ENCODE results near the gene TCTN3.
"Not testable (repeated sequence)": the region's sequence is repeated elsewhere in the genome, so short reads cannot be mapped to it uniquely, and the experiment has no call there.

Gene TCTN3

GRCh38 chr10:95722496-95722895, 28.8 kb upstream of the TCTN3 start:
- H3K4me1 ChIP-seq (ENCODE audit: control insufficient read depth, insufficient read depth, low read length, unreplicated experiment); H3K27ac ChIP-seq (ENCODE audit: low read depth, low read length); H3K79me2 ChIP-seq (ENCODE audit: control insufficient read depth, insufficient read depth, low read length, unreplicated experiment); H2AFZ ChIP-seq (ENCODE audit: low read length, unreplicated experiment); H3K36me3 ChIP-seq (ENCODE audit: insufficient read depth, low read length); H3K27me3 ChIP-seq (ENCODE audit: insufficient read depth, low read length); H3K4me3 ChIP-seq (ENCODE audit: low read depth, low read length): not testable (repeated sequence)

GRCh38 chr10:95720745-95721144, 27.0 kb upstream of the TCTN3 start:
- H3K27ac ChIP-seq (ENCODE audit: low read depth, low read length); H3K79me2 ChIP-seq (ENCODE audit: control insufficient read depth, insufficient read depth, low read length, unreplicated experiment); H3K36me3 ChIP-seq (ENCODE audit: insufficient read depth, low read length); H3K4me1 ChIP-seq (ENCODE audit: control insufficient read depth, insufficient read depth, low read length, unreplicated experiment); H2AFZ ChIP-seq (ENCODE audit: low read length, unreplicated experiment); H3K4me3 ChIP-seq (ENCODE audit: low read depth, low read length); H3K27me3 ChIP-seq (ENCODE audit: insufficient read depth, low read length): not testable (repeated sequence)

- Histone ChIP-seq H3K4me3 (ENCODE audit: low read depth, low read length) (no peak overlapping the region), H3K27me3 (ENCODE audit: insufficient read depth, low read length) (no peaks in the 10 kb centered on the region), H3K27ac (ENCODE audit: low read depth, low read length) (no peak overlapping the region), H3K36me3 (ENCODE audit: insufficient read depth, low read length) (no peaks in the 10 kb centered on the region), H3K79me2 (ENCODE audit: control insufficient read depth, insufficient read depth, low read length, unreplicated experiment) (no peaks in the 10 kb centered on the region), H3K4me1 (ENCODE audit: control insufficient read depth, insufficient read depth, low read length, unreplicated experiment) (peaks cover 5% of the 10 kb centered on the region), H2AFZ (ENCODE audit: low read length, unreplicated experiment) (no peak overlapping the region)
Measured at GRCh38 chr10:95716866-95717265, 23.1 kb upstream of the TCTN3 start.

- Histone ChIP-seq H3K4me1 (ENCODE audit: control insufficient read depth, insufficient read depth, low read length, unreplicated experiment) (peaks cover 5% of the 10 kb centered on the region), H3K4me3 (ENCODE audit: low read depth, low read length) (no peak overlapping the region), H3K36me3 (ENCODE audit: insufficient read depth, low read length) (no peaks in the 10 kb centered on the region), H3K27ac (ENCODE audit: low read depth, low read length) (no peak overlapping the region), H2AFZ (ENCODE audit: low read length, unreplicated experiment) (no peak overlapping the region), H3K79me2 (ENCODE audit: control insufficient read depth, insufficient read depth, low read length, unreplicated experiment) (no peaks in the 10 kb centered on the region), H3K27me3 (ENCODE audit: insufficient read depth, low read length) (no peaks in the 10 kb centered on the region)
Measured at GRCh38 chr10:95716466-95716865, 22.7 kb upstream of the TCTN3 start.

GRCh38 chr10:95711492-95711891, 17.8 kb upstream of the TCTN3 start:
- no peaks in the 10 kb centered on the region for H3K36me3 ChIP-seq (ENCODE audit: insufficient read depth, low read length)
- no peak overlapping the region for H3K27ac ChIP-seq (ENCODE audit: low read depth, low read length)
- no peaks in the 10 kb centered on the region for H3K79me2 ChIP-seq (ENCODE audit: control insufficient read depth, insufficient read depth, low read length, unreplicated experiment)
- peaks cover 5% of the 10 kb centered on the region for H3K4me1 ChIP-seq (ENCODE audit: control insufficient read depth, insufficient read depth, low read length, unreplicated experiment)
- H2AFZ ChIP-seq (ENCODE audit: low read length, unreplicated experiment): no peak overlapping the region
- H3K27me3 ChIP-seq (ENCODE audit: insufficient read depth, low read length): no peaks in the 10 kb centered on the region
- no peak overlapping the region for H3K4me3 ChIP-seq (ENCODE audit: low read depth, low read length)

GRCh38 chr10:95706990-95707389, 13.3 kb upstream of the TCTN3 start:
- Histone ChIP-seq H3K79me2 (ENCODE audit: control insufficient read depth, insufficient read depth, low read length, unreplicated experiment) (no peaks in the 10 kb centered on the region), H3K27ac (ENCODE audit: low read depth, low read length) (no peak overlapping the region)

GRCh38 chr10:95706573-95706972, 12.8 kb upstream of the TCTN3 start:
- no peaks in the 10 kb centered on the region for H3K79me2 ChIP-seq (ENCODE audit: control insufficient read depth, insufficient read depth, low read length, unreplicated experiment)
- H3K4me1 ChIP-seq (ENCODE audit: control insufficient read depth, insufficient read depth, low read length, unreplicated experiment): no peaks in the 10 kb centered on the region
- no peaks in the 10 kb centered on the region for H3K27me3 ChIP-seq (ENCODE audit: insufficient read depth, low read length)
- no peak overlapping the region for H3K27ac ChIP-seq (ENCODE audit: low read depth, low read length)
- no peak overlapping the region for H3K4me3 ChIP-seq (ENCODE audit: low read depth, low read length)
- no peak overlapping the region for H2AFZ ChIP-seq (ENCODE audit: low read length, unreplicated experiment)
- H3K36me3 ChIP-seq (ENCODE audit: insufficient read depth, low read length): no peaks in the 10 kb centered on the region

More at GRCh38 chr10:95706990-95707389, 13.3 kb upstream of the TCTN3 start:
- H3K27me3 ChIP-seq (ENCODE audit: insufficient read depth, low read length): no peaks in the 10 kb centered on the region
- H3K36me3 ChIP-seq (ENCODE audit: insufficient read depth, low read length): no peaks in the 10 kb centered on the region
- H3K4me1 ChIP-seq (ENCODE audit: control insufficient read depth, insufficient read depth, low read length, unreplicated experiment): no peaks in the 10 kb centered on the region
- no peak overlapping the region for H3K4me3 ChIP-seq (ENCODE audit: low read depth, low read length)
- H2AFZ ChIP-seq (ENCODE audit: low read length, unreplicated experiment): no peak overlapping the region

GRCh38 chr10:95698415-95698814, 4.7 kb upstream of the TCTN3 start:
- Histone ChIP-seq H3K79me2 (ENCODE audit: control insufficient read depth, insufficient read depth, low read length, unreplicated experiment) (peaks cover 3% of the 10 kb centered on the region), H3K4me3 (ENCODE audit: low read depth, low read length) (no peak overlapping the region), H3K27me3 (ENCODE audit: insufficient read depth, low read length) (no peaks in the 10 kb centered on the region), H3K36me3 (ENCODE audit: insufficient read depth, low read length) (no peaks in the 10 kb centered on the region), H3K4me1 (ENCODE audit: control insufficient read depth, insufficient read depth, low read length, unreplicated experiment) (no peaks in the 10 kb centered on the region), H2AFZ (ENCODE audit: low read length, unreplicated experiment) (no peak overlapping the region), H3K27ac (ENCODE audit: low read depth, low read length) (no peak overlapping the region)

- Histone ChIP-seq H2AFZ (ENCODE audit: low read length, unreplicated experiment) (no peak overlapping the region), H3K36me3 (ENCODE audit: insufficient read depth, low read length) (no peaks in the 10 kb centered on the region), H3K27me3 (ENCODE audit: insufficient read depth, low read length) (no peaks in the 10 kb centered on the region), H3K27ac (ENCODE audit: low read depth, low read length) (no peak overlapping the region), H3K4me1 (ENCODE audit: control insufficient read depth, insufficient read depth, low read length, unreplicated experiment) (peaks cover 4% of the 10 kb centered on the region), H3K4me3 (ENCODE audit: low read depth, low read length) (no peak overlapping the region), H3K79me2 (ENCODE audit: control insufficient read depth, insufficient read depth, low read length, unreplicated experiment) (peaks cover 12% of the 10 kb centered on the region)
Measured at GRCh38 chr10:95697429-95697828, 3.7 kb upstream of the TCTN3 start.

- H3K4me3 ChIP-seq (ENCODE audit: low read depth, low read length): no peak overlapping the region
- peak overlapping the region; percentile 82 for H2AFZ ChIP-seq (ENCODE audit: low read length, unreplicated experiment)
Measured at GRCh38 chr10:95694665-95695064, 938 bp upstream of the TCTN3 start.

GRCh38 chr10:95693071-95693667, 558 bp downstream of the TCTN3 start:
- peak overlapping the region; percentile 25; the same call in 1 of the 2 replicates for H3K27ac ChIP-seq (ENCODE audit: low read depth, low read length)
- peak overlapping the region; percentile 85 for H2AFZ ChIP-seq (ENCODE audit: low read length, unreplicated experiment)
- no peaks in the 10 kb centered on the region; the same call in 1 of the 2 replicates for H3K36me3 ChIP-seq (ENCODE audit: insufficient read depth, low read length)

More at GRCh38 chr10:95694665-95695064, 938 bp upstream of the TCTN3 start:
- Histone ChIP-seq H3K4me1 (ENCODE audit: control insufficient read depth, insufficient read depth, low read length, unreplicated experiment) (peaks cover 4% of the 10 kb centered on the region), H3K36me3 (ENCODE audit: insufficient read depth, low read length) (no peaks in the 10 kb centered on the region; the same call in 1 of the 2 replicates), H3K27ac (ENCODE audit: low read depth, low read length) (no peak overlapping the region), H3K79me2 (ENCODE audit: control insufficient read depth, insufficient read depth, low read length, unreplicated experiment) (peaks cover 19% of the 10 kb centered on the region), H3K27me3 (ENCODE audit: insufficient read depth, low read length) (no peaks in the 10 kb centered on the region)

More at GRCh38 chr10:95693071-95693667, 558 bp downstream of the TCTN3 start:
- Histone ChIP-seq H3K27me3 (ENCODE audit: insufficient read depth, low read length) (no peaks in the 10 kb centered on the region), H3K4me3 (ENCODE audit: low read depth, low read length) (peak overlapping the region; percentile 95), H3K79me2 (ENCODE audit: control insufficient read depth, insufficient read depth, low read length, unreplicated experiment) (peaks cover 19% of the 10 kb centered on the region), H3K4me1 (ENCODE audit: control insufficient read depth, insufficient read depth, low read length, unreplicated experiment) (peaks cover 4% of the 10 kb centered on the region)
